ENCODE results near the gene ROCK2.
A peak's percentile ranks its signal among the peaks of the same experiment; 100 is the strongest.

ROCK2 gene

GRCh38 chr2:11224887-11225286 lies 119.5 kb downstream of the ROCK2 start:
- no peak for ATAC-seq

GRCh38 chr2:11222845-11223244 lies 121.6 kb downstream of the ROCK2 start:
- ATAC-seq: no peak

- no peak for ATAC-seq
Observed at GRCh38 chr2:11220445-11220844, 124.0 kb downstream of the ROCK2 start.

GRCh38 chr2:11215407-11215806 lies 129.0 kb downstream of the ROCK2 start:
- no peak for ATAC-seq

GRCh38 chr2:11214770-11215169 lies 129.7 kb downstream of the ROCK2 start:
- no peak for ATAC-seq

- no peak for ATAC-seq
Observed at GRCh38 chr2:11213975-11214374, 130.5 kb downstream of the ROCK2 start.

GRCh38 chr2:11213090-11213638 lies 131.3 kb downstream of the ROCK2 start:
- ATAC-seq: no peak

GRCh38 chr2:11212645-11213044 lies 131.8 kb downstream of the ROCK2 start:
- no peak for ATAC-seq

GRCh38 chr2:11208083-11208482 lies 136.4 kb downstream of the ROCK2 start:
- ATAC-seq: no peak

GRCh38 chr2:11203480-11203879 lies 141.0 kb downstream of the ROCK2 start:
- ATAC-seq: peak; percentile 61 to 88

- ATAC-seq: no peak
Observed at GRCh38 chr2:11201969-11202368, 142.5 kb downstream of the ROCK2 start.

GRCh38 chr2:11200651-11201050 lies 143.8 kb downstream of the ROCK2 start:
- ATAC-seq: no peak

GRCh38 chr2:11196246-11196645 lies 148.2 kb downstream of the ROCK2 start:
- no peak for ATAC-seq

- ATAC-seq: no peak
Observed at GRCh38 chr2:11187731-11188130, 156.7 kb downstream of the ROCK2 start.

GRCh38 chr2:11187083-11187619 lies 157.3 kb downstream of the ROCK2 start:
- ATAC-seq: no peak

GRCh38 chr2:11186145-11186544 lies 158.3 kb downstream of the ROCK2 start:
- no peak for ATAC-seq

GRCh38 chr2:11182951-11183350 lies 161.5 kb downstream of the ROCK2 start:
- ATAC-seq: no peak

- ATAC-seq: no peak
Observed at GRCh38 chr2:11180653-11181052, 163.8 kb downstream of the ROCK2 start.

- ATAC-seq: no peak
Observed at GRCh38 chr2:11179899-11180298, 164.5 kb downstream of the ROCK2 start.

GRCh38 chr2:11179196-11179595 lies 165.2 kb downstream of the ROCK2 start:
- ATAC-seq: no peak

GRCh38 chr2:11177871-11178690 lies 166.4 kb downstream of the ROCK2 start:
- ATAC-seq: no peak

GRCh38 chr2:11175293-11175795 lies 169.1 kb downstream of the ROCK2 start:
- no peak for ATAC-seq

GRCh38 chr2:11174222-11174621 lies 170.2 kb downstream of the ROCK2 start:
- ATAC-seq: no peak

- ATAC-seq: no peak
Observed at GRCh38 chr2:11169333-11169732, 175.1 kb downstream of the ROCK2 start.

Measured in activated CD4-positive, CD25-positive, alpha-beta regulatory T cell treated with anti-CD3 and anti-CD28 coated beads, Interleukin-2, amount 50 U/mL, for 24 hours (primary cell).